GM18508 (cell line): ENCODE measurements around the gene COL27A1.

Experiments used
- ATAC-seq: cut with Tn5 transposase; IDR thresholded peaks from one replicate; pipeline ENCODE4 v1.9.1; 2021; ENCODE audit warnings: moderate number of reproducible peaks; ENCODE audit not compliant: insufficient read depth, unreplicated experiment

The COL27A1 gene

GRCh38 chr9:114165407-114166102 is 10.2 kb downstream of the COL27A1 start:
- no peak for ATAC-seq

DNA sequence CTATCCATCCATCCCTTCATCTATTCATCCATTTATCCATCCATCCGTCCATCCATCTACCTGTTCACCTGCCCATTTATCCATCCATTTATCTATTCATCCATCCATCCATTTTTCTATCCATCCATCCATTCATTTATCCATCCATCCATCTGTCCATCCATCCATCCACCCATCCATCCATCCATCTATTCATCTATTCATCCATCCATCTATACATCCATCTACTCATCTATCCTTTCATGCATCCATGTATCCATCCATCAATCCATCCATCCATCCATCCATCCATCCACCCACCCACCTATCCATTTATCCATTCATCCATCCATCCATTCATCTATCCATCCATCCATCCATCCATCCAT is 10.8 kb downstream of the COL27A1 start:
- no peak for ATAC-seq

- ATAC-seq = no peak
These were observed 11.6 kb downstream of the COL27A1 start for GRCh38 chr9:114166614-114167572.

DNA sequence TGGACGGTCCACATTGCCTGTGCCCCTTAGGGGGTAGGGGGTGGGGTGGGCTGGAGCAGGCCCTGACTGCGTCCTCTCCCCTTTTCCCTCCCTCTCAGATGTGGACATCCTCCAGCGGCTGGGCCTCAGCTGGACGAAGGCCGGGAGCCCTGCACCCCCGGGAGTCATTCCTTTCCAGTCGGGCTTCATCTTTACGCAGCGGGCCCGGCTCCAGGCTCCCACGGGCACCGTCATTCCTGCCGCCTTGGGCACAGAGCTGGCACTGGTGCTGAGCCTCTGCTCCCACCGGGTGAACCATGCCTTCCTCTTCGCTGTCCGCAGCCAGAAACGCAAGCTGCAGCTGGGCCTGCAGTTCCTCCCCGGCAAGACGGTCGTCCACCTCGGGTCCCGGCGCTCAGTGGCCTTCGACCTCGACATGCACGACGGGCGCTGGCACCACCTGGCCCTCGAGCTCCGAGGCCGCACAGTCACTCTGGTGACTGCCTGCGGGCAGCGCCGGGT is 12.3 kb downstream of the COL27A1 start:
- no peak for ATAC-seq

- ATAC-seq = no peak
These were observed 13.1 kb downstream of the COL27A1 start for GRCh38 chr9:114168281-114169028.

- no peak for ATAC-seq
These were observed 14.0 kb downstream of the COL27A1 start for GRCh38 chr9:114169029-114169951.

DNA sequence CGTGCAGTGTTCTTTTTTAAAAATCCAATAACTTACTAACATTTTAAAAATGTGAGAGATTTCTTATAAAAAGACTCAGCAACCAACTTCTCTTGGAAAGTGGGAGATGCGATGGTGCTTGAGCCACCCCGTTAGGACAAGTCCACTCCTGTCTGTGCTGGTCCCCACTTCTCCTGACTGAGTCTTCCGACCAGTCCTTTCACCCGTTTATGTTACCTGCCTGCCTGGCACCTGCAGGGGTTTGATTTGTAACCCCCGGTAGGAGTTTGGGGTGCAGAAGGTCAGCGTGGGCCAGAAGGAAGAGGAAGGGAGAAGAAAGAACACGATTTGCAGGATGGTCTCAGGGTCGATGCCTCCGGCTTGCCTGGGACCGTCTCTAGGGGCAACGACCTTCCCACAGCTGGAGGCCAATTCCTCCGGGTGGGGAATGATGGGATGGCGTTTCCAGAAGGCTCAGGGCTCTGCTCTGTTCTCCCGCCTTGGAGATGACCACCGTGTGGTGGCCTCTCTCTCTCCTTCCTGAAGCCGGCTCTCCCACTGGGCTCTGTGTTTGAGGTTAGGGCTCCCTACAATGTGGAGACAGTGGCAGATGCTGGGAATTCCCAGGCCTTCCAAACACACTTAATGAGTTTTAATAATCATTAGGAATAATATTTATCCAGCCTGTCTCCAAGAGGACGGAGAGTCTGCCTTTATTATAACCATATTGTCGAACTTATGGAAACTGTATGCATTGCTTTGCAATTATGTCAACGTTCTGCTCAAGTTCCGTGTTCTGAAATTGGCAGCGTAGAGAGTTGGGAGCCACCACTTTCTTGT is 14.8 kb downstream of the COL27A1 start:
- ATAC-seq = no peak

GRCh38 chr9:114170771-114171461 is 15.6 kb downstream of the COL27A1 start:
- no peak for ATAC-seq

DNA sequence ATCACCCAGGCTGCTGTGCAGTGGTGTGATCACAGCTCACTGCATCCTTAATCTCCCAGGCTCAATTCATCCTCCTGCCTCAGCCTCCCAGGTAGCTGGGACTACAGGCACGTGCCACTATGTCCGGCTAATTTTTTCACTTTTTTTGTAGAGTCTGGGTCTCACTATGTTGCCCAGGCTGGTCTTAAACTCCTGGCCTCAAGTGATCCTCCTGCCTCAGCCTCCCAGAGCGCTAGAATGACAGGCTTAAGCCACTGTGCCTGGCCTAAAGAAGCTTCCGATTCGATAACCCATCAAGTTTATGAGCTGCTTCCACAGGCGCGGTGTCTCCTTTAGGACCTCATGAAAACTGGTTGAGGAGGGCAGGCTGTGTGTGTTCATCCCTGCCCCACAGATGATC is 16.2 kb downstream of the COL27A1 start:
- ATAC-seq = no peak

GRCh38 chr9:114172981-114173833 is 17.9 kb downstream of the COL27A1 start:
- no peak for ATAC-seq

DNA sequence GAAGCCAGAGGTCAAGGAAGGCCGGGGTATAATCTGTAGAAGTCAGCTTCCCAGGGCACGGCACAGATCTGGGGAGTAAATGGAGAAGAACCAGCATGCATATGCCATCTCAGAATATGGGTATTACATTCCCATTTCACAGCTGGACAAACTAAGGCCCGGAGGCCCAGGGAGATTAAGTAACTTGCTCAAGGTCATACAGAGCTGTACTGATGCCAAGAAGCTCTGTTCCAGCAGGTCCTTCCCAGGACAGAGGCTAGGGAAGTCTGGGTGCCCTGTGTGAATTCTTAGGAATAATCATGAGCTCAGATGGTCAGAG is 19.2 kb downstream of the COL27A1 start:
- no peak for ATAC-seq

GRCh38 chr9:114174876-114175771 is 19.8 kb downstream of the COL27A1 start:
- ATAC-seq = no peak

DNA sequence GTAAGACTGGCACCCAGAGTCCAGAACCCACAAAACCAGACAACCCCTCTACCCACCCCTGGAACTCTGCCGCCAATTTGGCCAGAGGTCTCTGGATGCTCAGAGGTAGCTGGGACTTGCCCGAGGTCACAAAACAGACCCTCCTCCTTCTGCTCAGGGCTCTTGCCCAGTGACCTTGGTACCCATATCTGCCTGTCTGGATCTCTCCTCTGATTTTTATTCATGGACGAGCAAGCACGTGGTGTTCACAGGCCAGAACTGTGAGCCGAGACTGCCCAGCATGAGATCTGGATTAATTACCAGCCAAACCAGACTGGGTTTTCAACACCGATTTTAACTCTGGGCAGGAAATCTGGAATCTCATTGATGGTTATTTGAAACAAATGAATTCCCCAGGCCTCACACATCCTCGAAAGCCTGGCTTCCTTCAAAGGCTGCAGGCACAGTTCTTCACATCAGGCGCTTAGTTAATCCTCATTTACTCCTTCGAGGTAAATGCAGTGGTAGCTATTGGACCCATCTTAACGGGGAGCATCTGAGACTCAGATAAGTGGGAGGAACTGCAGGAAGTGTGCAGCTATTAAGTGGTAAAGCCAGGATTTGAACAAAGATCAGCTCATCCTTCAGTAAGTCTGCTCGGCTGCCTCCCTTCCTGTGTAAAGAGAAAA is 21.4 kb downstream of the COL27A1 start:
- no peak for ATAC-seq

DNA sequence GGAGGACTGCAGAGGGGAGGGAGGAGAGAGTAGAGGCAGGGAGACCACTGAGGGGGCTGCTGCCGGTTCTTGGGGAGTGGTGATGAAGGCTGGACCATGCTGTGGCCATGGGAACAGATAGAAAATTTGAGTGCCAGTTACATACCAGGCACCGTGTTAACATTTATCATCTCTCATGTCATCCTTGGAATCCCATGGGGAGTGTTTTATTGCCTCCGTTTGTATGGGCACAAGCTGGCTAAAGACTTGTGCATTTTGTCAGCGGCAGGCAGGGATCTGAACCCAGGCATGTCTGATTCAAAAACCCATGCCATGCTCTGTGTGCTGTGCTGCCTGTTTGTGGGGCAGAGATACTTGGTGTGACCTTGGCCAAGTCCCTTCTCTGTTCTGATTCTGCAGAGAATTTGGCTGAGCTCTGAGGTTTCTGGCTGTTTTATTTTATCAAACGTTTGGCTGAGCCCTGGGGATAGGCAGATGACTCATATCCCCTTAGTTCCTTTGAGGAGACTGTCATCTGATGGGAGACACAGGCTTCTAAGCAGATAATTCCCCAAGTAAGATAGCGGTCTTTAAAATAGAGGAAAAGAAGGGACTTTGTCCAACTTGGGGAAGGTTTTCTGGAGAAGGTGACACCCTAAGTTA is 22.2 kb downstream of the COL27A1 start:
- ATAC-seq = no peak

GRCh38 chr9:114178076-114178475 is 22.7 kb downstream of the COL27A1 start:
- ATAC-seq = no peak
